Choroid plexus epithelial cell (primary cell): ENCODE data around the gene DIP2C.
"Not testable (repeated sequence)": the region's sequence is repeated elsewhere in the genome, so short reads cannot be mapped to it uniquely, and the experiment has no call there.

Source experiments
- DNase-seq: peaks from one replicate; pipeline ENCODE4 v3.0.0-alpha.2; 2010; ENCODE audit warnings: low read depth
- H3K4me3 ChIP-seq: 2 replicates; pipeline ENCODE4 v1.5.1; 2011; ENCODE audit warnings: low read depth, mild to moderate bottlenecking, control low read depth, low read length, moderate library complexity
- TF ChIP-seq, protein P1 (sequence below): conservative IDR thresholded peaks from 2 replicates; pipeline ENCODE4 v1.5.1; 2011; ENCODE audit warnings: low read depth, mild to moderate bottlenecking, control low read depth, inconsistent platforms, low read length, moderate library complexity

DIP2C gene

DNA sequence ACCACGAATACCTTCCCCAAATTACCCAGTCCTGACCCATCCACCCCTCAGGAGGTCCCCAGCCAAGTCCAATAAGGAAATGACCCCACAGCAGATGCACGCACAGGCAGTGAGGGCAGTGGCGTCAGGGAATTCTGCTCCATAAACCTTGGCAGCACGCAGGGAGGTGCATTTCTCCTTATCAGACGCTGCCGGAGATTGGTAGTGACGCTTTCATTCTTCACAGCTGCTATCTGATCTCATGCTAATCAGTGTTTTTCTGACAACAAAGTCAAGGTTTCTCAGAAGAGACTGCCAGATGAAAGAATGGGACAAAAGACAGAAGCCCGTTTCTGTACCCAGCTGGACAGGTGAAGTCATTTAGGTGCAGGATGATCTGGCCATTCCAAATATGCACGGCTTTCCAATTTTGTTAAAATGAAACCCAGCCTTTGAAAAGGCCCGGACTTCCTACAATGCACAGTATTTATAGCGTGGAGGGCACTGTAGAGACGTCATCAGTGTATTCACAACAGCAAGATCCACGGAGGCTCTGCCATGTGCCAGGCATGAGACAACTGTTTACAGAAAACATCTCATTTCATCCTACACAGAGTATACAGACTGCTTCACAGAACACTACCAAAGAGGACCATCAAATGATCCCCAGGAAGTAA is 35.3 kb downstream of the DIP2C start:
- no peak overlapping the region for H3K4me3 ChIP-seq
- peak; percentile 48 for DNase-seq
- TF ChIP-seq, protein P1, sequence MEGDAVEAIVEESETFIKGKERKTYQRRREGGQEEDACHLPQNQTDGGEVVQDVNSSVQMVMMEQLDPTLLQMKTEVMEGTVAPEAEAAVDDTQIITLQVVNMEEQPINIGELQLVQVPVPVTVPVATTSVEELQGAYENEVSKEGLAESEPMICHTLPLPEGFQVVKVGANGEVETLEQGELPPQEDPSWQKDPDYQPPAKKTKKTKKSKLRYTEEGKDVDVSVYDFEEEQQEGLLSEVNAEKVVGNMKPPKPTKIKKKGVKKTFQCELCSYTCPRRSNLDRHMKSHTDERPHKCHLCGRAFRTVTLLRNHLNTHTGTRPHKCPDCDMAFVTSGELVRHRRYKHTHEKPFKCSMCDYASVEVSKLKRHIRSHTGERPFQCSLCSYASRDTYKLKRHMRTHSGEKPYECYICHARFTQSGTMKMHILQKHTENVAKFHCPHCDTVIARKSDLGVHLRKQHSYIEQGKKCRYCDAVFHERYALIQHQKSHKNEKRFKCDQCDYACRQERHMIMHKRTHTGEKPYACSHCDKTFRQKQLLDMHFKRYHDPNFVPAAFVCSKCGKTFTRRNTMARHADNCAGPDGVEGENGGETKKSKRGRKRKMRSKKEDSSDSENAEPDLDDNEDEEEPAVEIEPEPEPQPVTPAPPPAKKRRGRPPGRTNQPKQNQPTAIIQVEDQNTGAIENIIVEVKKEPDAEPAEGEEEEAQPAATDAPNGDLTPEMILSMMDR = no peak

DNA sequence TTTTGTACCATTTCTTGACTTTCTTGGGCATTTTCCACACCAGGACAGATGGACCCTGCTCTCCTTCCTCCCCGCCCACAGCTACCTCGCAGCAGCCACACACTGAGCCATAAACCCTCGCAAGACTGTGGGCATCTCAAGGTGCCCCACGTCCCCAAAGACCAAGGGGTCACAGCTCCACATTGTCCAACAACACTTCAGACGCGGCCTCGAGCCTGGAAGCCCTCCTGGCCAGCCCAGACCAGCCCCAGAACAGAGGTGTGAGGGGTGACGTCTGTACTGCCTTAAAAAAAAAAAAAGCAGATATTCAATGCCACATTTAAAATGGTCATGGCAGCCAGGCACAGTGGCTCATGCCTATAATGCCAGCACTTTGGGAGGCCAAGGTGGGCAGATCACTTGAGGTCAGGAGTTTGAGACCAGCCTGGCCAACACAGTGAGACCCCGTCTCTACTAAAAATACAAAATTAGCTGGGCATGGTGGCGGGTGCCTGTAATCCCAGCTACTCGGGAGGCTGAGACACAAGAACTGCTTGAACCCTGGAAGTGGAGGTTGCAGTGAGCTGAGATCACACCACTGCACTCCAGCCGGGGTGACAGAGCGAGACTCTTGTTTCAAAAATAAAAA is 36.5 kb downstream of the DIP2C start:
- not testable (repeated sequence) for H3K4me3 ChIP-seq, DNase-seq

DNA sequence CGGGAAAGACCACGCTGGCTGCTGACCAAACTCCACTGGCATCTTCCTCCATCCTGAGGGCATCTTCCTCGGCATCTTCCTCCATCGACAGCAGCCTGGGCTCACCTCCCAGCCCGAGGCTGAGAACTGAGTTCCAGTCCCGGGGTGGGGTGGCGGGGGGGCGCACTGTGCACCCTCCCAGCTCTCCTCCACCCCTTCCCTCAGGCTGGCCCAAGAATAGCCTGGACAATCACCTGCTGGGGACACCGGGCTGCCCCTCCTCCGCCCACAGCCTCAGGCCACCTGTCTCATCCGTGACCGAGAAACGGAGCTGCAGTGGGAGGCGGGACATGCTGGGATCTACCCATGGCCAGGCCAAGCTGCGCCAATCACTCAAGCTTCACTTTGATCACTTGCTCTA is 37.2 kb downstream of the DIP2C start:
- H3K4me3 ChIP-seq = no peak overlapping the region
- no peak for DNase-seq
- TF ChIP-seq, protein P1 = no peak

DNA sequence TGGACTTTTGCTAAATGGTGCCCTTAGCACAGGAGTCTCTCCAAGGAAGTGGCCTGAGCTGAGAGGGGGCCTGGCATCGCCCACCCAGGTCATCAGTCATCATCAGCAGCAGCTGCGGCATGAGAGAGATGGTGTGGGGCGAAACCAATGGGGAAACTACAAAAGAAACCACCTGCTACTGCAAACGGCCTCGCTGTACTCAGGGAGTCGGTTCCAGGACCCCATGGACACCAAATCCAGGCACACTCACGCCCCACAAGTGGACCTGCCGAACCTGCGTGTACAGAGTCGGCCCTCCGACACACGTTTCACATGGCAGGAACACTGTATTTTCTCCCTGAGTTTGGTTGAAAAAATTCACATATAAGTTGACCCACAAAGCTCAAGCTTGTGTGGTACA is 37.8 kb downstream of the DIP2C start:
- H3K4me3 ChIP-seq = no peak overlapping the region
- no peak for DNase-seq
- TF ChIP-seq, protein P1 = no peak

DNA sequence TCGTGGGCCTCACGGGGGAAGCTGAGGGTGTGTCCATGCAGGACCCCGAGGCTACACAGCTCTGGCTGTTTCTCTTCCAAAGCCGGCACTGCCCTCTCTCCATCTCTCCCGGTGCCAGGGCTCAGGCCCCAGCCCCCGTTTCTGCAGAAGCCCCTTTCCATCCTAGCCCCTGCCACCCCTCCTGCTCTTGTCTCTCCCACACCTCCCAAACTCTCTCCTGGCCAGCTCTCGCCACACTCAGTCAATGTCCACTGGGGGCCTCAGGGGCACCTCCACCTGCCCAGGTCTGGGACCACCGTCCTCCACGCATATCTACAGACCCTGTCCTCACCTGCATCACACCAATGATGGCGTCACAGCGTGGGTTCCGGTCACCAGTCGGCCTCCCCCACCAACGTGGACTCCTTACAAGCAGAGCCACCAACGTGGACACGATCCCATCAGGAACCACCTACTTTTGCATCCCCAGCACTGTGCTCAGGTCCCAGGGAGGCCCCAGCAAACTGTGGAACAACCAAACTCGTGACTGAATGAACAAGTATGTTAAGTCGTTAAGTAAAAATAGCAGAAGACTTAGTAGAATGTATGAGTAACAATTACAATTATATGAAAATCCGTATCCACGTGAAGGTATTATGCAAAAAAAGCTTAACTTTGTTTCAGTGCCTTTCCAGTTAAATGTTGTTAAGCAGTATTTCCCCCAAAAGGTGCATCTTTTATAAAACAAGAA is 38.4 kb downstream of the DIP2C start:
- TF ChIP-seq, protein P1 = no peak
- no peak overlapping the region for H3K4me3 ChIP-seq
- no peak for DNase-seq

DNA sequence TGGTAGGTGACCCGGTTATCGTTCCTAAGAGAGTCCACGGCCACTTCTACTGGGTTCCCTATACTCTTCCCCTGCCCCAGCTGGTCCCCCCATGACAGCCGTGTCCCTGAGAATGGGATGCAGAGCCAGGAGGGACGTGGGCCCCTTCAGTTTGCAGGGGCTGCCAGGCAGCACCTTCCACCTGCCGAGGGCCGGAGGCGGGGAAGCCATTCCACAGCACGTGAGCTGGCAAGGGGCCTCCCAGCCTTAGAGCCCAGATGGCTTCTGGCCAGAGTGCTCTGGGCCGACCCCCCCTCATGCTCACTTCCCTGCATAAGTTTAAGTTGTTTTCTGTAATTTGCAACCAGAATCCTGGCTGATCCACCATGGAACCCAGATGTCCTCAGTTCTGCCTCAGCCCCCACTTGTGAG is 39.0 kb downstream of the DIP2C start:
- TF ChIP-seq, protein P1 = no peak
- H3K4me3 ChIP-seq = no peak overlapping the region
- DNase-seq = no peak

DNA sequence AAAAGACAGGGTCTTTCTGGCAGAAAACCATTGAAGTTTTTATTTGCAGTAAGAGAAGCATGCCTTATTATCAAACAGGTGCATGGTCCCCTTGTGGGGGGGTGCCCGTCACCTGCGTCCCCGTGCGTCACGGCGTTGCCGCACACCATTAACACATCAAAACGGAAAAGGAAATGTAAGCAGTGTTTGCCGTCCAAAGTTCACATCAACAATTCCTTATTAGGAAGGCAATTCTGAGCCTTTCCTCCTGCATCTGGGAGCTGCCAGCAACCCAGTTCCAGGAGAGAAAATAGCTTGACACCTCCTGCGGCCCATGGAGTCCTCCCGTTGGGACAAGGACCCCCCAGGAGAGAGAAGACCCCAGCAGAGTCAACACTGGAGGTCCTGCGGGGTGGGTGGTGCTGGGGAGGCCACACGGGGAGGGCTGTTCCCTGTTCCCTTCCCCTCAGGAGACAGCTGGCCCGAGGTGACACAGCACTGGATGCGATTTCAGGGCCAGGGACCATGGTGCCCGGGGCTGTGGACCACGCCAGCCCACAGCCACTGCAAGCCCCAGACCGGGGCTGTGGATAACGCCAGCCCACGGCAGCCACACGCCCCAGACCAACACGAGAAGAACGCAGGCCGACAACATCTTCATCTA is 39.5 kb downstream of the DIP2C start:
- peak; percentile 30 for DNase-seq
- TF ChIP-seq, protein P1 = no peak
- no peak overlapping the region for H3K4me3 ChIP-seq
